Activated T-cell treated with anti-CD3 and anti-CD28 coated beads, Interleukin-2, amount 50 U/mL, for 72 hours (primary cell): Measurements from ENCODE around the gene ATXN10. TPM values are rescaled to one million over a fixed set of nuclear protein-coding genes. Genes with fewer than 3 reads are reported as not detected.

ENCODE experiments used
- ATAC-seq, 2 donors: fragments of 150-1000 bp; cut with Tn5 transposase; replicated peaks in 1 of 2; 2 replicates each; pipeline ENCODE4 v1.10.0; 2021; ENCODE audit warnings: moderate library complexity in 2 of 2, mild to moderate bottlenecking in 1 of 2
- DNase-seq, 2 donors: peaks; one replicate each; pipeline ENCODE4 v3.0.0; 2021 to 2022; ENCODE audit warnings: mixed read lengths in 1 of 2
- H3K27ac Mint-ChIP-seq: one replicate; pipeline ENCODE4 v1.8.0; 2022; ENCODE audit warnings: mild to moderate bottlenecking, moderate library complexity, mixed read lengths
- H3K27me3 Mint-ChIP-seq: one replicate; pipeline ENCODE4 v1.8.0; 2022; ENCODE audit warnings: low read depth, mixed read lengths
- H3K36me3 Mint-ChIP-seq, 2 donors: one replicate each; pipeline ENCODE4 v1.8.0; 2022; ENCODE audit warnings: mixed read lengths in 2 of 2, mild to moderate bottlenecking in 1 of 2; ENCODE audit not compliant: insufficient read depth in 2 of 2
- H3K4me1 Mint-ChIP-seq: one replicate; pipeline ENCODE4 v1.8.0; 2022; ENCODE audit warnings: low read depth, mixed read lengths
- H3K4me3 Mint-ChIP-seq, 2 donors: one replicate each; pipeline ENCODE4 v1.8.0; 2022; ENCODE audit warnings: mild to moderate bottlenecking in 2 of 2, mixed read lengths in 2 of 2, moderate library complexity in 2 of 2
- H3K9me3 Mint-ChIP-seq, 2 donors: one replicate each; pipeline ENCODE4 v1.8.0; 2022; ENCODE audit warnings: mixed read lengths in 2 of 2
- total RNA-seq, 2 donors: library from RNA; stranded (reverse); gene quantifications; one replicate each; pipeline ENCODE4 v1.2.3, GENCODE V29; 2022

ATXN10 gene
- total RNA-seq, 2 donors from 2014 or later, result 88.7 to 93.9 TPM

DNA sequence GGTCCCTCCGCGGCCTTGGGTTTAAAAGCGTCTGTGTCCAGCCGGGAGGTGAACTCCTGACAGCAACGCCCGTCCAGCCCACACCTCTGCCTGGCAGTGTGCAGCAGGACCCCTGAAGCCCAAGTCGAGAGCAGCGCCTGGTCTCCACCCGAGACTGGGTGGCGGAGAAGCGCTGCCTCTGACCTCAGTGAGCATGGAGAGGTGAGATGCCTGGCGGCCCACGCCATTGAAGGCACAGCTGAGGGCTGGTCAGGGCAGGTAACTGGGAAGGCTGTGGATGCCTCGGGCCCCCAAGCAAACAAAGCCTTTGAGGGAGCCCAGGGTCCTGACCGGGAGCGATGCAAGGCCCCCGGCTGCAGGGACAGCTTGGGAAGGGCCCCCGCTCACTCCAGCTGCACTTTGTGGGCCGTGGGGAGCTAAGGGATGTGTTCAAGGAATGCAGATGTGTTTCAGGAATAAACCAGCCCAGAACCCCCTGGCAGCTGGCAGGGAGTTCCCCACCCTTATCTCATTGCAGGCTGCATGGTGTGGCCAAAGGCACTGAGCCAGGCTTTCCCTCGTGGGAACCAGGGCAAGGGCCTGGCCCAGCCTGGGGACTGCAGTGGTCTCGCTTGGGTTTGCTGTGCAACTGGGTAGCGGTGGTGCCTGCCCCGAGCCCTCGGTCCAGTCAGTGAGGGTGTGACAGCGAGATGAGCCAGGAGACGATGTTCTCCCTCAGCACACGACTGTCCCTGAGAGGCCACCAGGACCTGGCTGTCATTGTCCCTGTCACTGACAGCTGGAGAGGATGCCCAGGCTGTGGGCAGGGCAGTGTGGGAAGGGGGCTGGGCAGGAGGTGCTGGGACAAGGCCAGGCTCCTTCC is 212.8 kb downstream of the ATXN10 start:
- no peak for DNase-seq
- Mint-ChIP-seq H3K4me3 (no peak overlapping the region), H3K27ac (no peak overlapping the region), H3K36me3 (no peaks in the 10 kb centered on the region), H3K9me3 (no peaks in the 10 kb centered on the region), H3K27me3 (peaks cover 14% of the 10 kb centered on the region), H3K4me1 (no peaks in the 10 kb centered on the region)
- ATAC-seq, result no peak

DNA sequence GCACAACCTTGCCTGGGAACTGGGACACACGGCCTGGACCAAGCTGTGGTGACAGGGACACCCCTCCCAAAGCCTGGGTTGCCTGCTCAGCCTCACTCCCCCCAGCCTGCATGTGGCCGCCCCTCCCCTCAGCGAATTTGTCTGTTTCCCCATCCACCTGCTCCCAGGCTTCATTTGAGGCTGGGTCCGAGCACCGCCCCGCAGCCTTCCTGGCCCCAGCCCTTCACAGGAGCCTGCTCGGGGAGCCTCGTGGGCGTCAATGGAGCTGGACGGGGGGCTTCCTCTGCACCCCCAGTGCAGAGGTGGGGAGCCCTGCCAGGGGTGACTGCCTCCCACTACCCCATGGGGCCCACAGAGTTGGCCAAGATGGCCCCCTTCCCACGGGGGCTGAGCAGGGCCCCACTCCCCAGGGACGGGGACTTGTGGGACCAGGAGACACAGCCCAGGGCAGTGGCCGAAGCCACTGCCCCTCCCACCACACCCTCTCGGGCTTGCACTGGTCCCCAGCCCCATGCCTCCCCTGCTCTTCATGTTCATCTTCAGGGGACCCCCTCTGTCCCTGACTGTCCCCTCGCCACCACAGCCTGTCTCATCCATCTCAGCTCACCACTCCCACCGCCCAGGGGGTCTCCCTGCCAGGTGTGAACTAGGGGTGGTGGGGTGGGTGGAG is 213.7 kb downstream of the ATXN10 start:
- ATAC-seq (no peak), DNase-seq (no peak)
- no peaks in the 10 kb centered on the region for H3K4me1 Mint-ChIP-seq
- H3K27me3 Mint-ChIP-seq, result peaks cover 6% of the 10 kb centered on the region
- H3K27ac Mint-ChIP-seq, result no peak overlapping the region
- H3K4me3 Mint-ChIP-seq, result no peak overlapping the region
- no peaks in the 10 kb centered on the region for H3K9me3 Mint-ChIP-seq
- no peaks in the 10 kb centered on the region for H3K36me3 Mint-ChIP-seq

DNA sequence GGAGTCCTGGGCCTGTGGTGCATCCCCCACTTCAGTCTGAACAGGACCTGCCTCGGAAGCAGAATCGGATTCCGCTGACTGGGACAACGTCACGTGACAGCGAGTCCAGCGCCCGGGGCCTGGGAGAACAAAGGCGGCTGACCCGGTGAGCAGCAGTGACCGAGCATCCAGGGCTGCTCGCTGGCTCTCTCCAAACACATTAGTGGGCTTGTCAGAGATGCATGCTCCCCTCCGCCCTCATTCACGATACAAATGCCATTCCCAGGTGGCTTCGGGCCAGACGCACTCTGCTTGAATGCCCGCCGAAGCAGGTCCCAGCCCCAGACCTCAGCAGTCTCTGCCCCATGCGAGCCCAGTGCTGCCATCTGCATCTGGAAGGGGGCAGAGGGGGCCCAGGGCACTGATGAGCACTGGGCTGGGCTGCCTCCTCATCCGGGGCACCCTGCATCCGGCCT is 214.3 kb downstream of the ATXN10 start:
- Mint-ChIP-seq H3K4me3 (no peak overlapping the region), H3K27me3 (no peaks in the 10 kb centered on the region), H3K9me3 (no peaks in the 10 kb centered on the region), H3K4me1 (no peaks in the 10 kb centered on the region), H3K36me3 (no peaks in the 10 kb centered on the region), H3K27ac (no peak overlapping the region)
- DNase-seq, result no peak
- ATAC-seq, result no peak

DNA sequence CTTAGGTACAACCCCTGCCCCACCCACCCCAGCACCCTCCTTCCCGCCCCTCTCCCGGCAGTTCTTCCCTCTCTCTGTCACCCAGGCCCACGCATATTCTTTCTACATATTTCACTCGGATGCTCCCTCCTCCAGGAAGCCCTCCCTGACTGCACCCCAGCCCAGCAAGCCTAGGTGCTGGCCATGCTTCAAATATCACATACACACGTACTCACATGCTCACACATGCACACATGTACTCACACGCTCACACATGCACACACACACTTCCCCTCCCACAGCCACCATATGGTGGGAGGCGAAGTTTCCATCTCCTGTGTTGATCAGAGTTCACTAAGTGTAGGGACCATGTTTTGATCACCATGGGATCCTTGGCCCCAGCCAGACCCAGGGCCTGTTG is 214.9 kb downstream of the ATXN10 start:
- Mint-ChIP-seq H3K9me3 (no peaks in the 10 kb centered on the region), H3K27ac (no peak overlapping the region), H3K4me1 (no peaks in the 10 kb centered on the region), H3K4me3 (no peak overlapping the region), H3K27me3 (no peaks in the 10 kb centered on the region), H3K36me3 (no peaks in the 10 kb centered on the region)
- ATAC-seq (no peak), DNase-seq (no peak)

DNA sequence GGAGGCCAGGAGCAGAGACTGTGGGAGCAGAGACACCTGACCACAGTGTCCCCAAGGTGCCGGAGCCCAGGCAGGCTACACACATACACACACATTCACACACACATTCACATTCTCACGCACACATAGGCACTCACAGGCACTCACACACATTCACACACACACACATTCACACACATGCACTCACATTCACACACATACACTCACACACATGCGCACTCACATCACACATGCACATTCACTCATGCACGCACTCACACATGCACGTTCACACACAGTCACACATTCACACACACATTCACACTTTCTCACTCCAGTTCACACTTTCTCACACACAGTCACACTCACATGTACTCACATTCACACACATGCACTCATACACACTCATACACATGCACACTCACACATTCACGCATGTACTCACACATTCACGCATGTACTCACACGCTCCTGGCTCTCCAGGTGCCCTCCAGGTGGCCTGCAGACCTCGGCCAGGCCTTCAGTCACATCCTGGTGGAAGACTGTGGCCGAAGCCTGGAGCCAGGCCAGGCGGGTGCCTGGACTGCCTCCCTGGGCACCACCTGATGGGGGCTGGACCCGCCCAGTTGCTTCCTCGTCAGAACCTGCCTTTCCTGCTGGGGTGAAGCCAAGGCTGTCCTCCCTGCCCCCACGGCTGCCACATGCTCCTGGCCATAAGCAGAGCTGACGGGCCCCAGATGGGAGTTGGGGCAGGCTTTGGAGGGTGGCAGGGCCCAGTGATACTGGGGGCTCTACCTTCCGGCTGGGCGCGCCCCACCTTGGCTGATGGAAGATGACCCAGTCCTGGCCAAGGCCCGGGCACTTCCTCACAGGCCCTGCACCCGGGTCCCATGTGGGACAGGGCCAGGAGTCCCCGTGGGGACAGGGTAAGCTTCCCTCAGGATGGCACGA is 215.8 kb downstream of the ATXN10 start:
- ATAC-seq, result no peak
- no peak overlapping the region for H3K4me3 Mint-ChIP-seq
- no peak for DNase-seq
- no peaks in the 10 kb centered on the region for H3K9me3 Mint-ChIP-seq
- no peak overlapping the region for H3K27ac Mint-ChIP-seq
- H3K36me3 Mint-ChIP-seq, result no peaks in the 10 kb centered on the region
- H3K4me1 Mint-ChIP-seq, result no peaks in the 10 kb centered on the region
- H3K27me3 Mint-ChIP-seq, result no peaks in the 10 kb centered on the region

DNA sequence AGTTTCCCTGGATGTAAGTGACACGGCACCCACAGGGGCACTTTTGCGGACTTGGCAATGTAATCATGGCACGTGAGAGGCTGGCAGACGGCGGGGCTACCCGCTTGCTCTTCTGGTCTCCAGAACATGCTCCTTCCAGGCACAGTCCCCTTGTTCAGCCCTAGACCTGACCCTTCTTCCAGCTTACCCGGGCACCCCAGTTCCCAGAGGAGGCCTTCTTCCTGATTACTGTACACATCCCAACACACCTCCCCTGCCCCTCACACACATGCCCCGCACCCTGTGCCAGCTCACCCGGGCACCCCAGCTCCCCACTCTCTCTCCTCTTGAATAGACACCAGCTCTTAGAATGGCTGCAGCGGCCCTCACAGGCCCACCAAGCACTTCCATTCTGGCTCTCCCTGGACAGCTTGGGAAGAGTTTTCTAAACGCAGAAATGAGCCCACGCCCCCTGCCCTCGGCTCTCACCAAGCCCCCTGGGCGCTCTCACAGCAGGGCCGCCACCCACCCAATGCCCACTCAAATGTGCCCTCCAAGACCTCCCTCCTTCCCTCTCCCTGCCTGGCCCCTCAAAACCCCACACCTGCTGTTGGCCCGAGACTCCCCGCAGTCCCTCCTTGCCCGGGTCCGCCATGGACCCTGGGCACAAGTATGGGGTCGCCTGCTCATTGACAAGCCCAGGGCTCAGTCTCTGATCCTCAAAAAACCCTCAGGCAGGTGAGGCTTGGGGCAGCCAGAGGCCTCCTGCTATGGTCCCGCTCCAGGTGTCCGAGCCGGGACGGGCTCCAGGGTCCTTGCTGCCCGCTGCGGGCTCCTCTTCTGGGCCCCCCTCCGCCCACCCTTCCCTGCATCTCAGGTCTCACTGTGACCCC is 216.8 kb downstream of the ATXN10 start:
- ATAC-seq (no peak), DNase-seq (no peak)
- Mint-ChIP-seq H3K27me3 (no peaks in the 10 kb centered on the region), H3K27ac (no peak overlapping the region), H3K36me3 (no peaks in the 10 kb centered on the region), H3K4me1 (no peaks in the 10 kb centered on the region), H3K9me3 (no peaks in the 10 kb centered on the region), H3K4me3 (no peak overlapping the region)

DNA sequence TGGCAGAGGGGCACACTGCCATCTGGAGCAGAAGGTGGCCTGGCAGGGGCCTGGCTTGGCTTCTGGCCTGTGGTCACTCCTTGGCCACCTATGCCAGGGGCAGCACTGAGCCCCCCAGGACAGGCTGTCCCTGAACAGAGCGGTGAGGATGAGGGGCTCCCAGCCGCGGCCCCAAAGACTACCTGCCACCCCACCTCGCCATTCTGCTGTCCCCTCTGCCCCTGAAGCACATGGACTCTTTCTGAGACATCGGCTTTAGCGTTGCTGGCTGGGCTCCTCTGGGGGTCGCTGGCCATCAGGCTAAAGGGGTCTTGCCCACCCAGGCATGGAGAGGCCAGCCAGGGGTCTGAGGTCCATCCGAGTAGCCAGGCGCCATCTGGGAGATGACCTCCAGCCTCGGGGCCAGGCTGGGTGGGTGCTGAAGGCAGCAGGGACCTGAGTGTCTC is 217.5 kb downstream of the ATXN10 start:
- Mint-ChIP-seq H3K27ac (no peak overlapping the region), H3K27me3 (no peaks in the 10 kb centered on the region), H3K4me1 (no peaks in the 10 kb centered on the region), H3K36me3 (no peaks in the 10 kb centered on the region), H3K4me3 (no peak overlapping the region), H3K9me3 (no peaks in the 10 kb centered on the region)
- ATAC-seq (no peak), DNase-seq (no peak)

DNA sequence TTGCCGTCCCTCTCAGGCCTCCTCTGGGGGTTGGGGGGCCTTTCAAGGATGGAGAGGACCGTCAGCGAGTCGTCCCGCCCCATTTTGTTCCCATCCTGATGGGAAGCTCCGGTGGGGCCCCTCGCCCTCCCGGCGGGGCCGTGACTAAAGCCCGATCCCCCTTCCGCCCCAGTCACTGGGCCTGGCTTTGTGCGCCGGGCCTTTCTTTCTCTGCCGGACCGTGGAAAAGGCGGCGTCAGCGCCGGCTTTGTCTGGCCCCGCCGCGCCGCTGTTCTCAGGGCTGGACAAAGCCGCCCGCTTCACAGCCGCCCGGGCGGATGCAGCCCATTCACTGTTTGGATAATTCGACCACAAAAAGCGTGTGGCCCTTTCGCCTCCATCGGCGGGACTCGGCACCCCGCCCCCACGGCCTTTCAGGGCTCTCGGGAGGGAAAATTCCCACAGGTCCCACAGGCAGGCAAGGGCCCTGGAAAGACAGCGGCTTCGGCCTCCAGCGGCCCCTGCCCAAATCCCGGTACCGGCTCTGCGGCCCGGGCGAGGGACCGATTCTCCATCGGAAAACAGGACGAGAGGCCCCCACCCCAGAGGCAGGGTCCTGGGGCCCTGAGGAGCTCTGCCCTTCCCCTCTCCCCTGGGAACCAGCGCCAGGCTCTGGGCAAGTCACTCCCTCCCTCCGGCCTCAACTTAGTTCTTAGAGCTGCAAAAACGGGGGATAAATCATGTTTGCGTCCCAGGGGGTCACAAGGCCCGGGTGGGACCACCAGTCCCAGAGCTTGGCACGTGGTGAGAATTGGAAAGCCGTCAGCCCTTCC is 218.1 kb downstream of the ATXN10 start:
- H3K9me3 Mint-ChIP-seq, result no peaks in the 10 kb centered on the region
- DNase-seq, result no peak
- no peaks in the 10 kb centered on the region for H3K27me3 Mint-ChIP-seq
- H3K4me1 Mint-ChIP-seq, result no peaks in the 10 kb centered on the region
- H3K27ac Mint-ChIP-seq, result no peak overlapping the region
- ATAC-seq, result no peak
- H3K4me3 Mint-ChIP-seq, result no peak overlapping the region
- no peaks in the 10 kb centered on the region for H3K36me3 Mint-ChIP-seq

DNA sequence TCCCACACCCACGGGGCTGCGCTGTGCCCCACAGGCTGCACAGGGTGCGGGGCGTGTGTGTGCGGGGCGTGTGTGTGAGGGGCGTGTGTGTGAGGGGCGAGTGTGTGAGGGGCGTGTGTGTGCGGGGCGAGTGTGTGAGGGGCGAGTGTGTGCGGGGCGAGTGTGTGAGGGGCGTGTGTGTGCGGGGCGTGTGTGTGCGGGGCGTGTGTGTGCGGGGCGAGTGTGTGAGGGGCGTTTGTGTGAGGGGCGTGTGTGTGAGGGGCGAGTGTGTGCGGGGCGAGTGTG is 218.7 kb downstream of the ATXN10 start:
- DNase-seq (no peak), ATAC-seq (no peak)
- no peak overlapping the region for H3K27ac Mint-ChIP-seq
- no peaks in the 10 kb centered on the region for H3K9me3 Mint-ChIP-seq
- H3K36me3 Mint-ChIP-seq, result no peaks in the 10 kb centered on the region
- no peaks in the 10 kb centered on the region for H3K27me3 Mint-ChIP-seq
- H3K4me3 Mint-ChIP-seq, result no peak overlapping the region
- H3K4me1 Mint-ChIP-seq, result no peaks in the 10 kb centered on the region

DNA sequence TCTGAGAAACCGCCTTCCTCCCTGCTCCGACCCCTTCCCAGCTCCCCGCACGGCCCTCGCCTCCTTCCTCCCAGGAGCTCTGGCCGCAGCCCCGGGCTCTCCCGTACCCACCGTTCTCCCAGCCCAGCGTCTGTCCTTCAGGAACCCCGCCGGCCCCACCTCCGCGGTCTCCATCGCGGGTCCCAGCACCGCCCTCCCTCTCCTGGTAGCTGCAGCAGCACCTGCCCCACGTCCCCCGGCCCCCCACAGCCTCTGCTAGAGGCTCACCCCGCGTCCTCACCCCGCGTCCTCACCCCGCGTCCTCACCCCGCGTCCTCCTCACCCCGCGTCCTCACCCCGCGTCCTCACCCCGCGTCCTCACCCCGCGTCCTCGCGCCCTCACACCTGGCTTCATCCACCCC is 219.4 kb downstream of the ATXN10 start:
- no peaks in the 10 kb centered on the region for H3K4me1 Mint-ChIP-seq
- H3K36me3 Mint-ChIP-seq, result no peaks in the 10 kb centered on the region
- H3K4me3 Mint-ChIP-seq, result no peak overlapping the region
- ATAC-seq (no peak), DNase-seq (no peak)
- H3K27ac Mint-ChIP-seq, result no peak overlapping the region
- H3K27me3 Mint-ChIP-seq, result no peaks in the 10 kb centered on the region
- no peaks in the 10 kb centered on the region for H3K9me3 Mint-ChIP-seq

DNA sequence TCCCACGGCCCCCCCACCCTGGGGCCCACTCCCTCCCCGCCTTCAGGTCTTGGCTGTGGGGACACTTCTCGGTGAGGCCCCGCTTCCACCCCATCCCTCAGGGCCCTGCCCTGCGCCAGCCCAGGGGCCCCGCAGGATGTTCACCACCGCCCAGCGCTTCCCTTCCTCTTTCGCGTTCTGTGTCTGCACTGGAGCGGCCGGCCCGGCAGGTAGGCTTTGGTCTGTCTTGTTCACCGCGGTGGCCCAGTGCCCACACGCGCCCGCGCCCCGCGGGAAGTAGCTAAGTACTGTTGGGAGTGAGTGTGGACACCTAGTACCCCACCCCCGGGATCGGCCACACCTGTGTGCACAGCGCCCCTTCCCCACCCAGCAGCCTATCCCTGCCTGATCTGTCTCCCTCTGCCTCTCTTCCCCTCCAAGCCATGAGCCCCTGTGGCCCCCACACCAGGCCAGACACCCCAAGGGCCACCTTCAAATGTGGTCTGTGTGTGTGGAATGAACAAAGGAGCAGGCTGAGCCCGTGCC is 219.9 kb downstream of the ATXN10 start:
- Mint-ChIP-seq H3K4me1 (no peaks in the 10 kb centered on the region), H3K27ac (no peak overlapping the region), H3K4me3 (no peak overlapping the region), H3K36me3 (no peaks in the 10 kb centered on the region), H3K9me3 (no peaks in the 10 kb centered on the region), H3K27me3 (no peaks in the 10 kb centered on the region)
- ATAC-seq (no peak), DNase-seq (no peak)
